Motor neuron (in vitro differentiated cells): ENCODE results near the gene MAPK8IP2. TPM values are rescaled to one million over a fixed set of nuclear protein-coding genes. Genes with fewer than 3 reads are reported as not detected.

Experiments
- ATAC-seq, 8 experiments: fragments of 200-7000 bp; cut with Tn5 transposase; replicated peaks in 6 of 8; 2 replicates each; pipeline ENCODE4 v1.8.0; 2021; ENCODE audit warnings: mild to moderate bottlenecking in 8 of 8, moderate library complexity in 8 of 8
- H3K27ac ChIP-seq, 2 donors: fragments of 250-450 bp; sonication (Bioruptor Pico); 2 replicates each; pipeline ENCODE4 v1.9.0; 2021; ENCODE audit warnings: antibody characterized with exemption in 2 of 2, mild to moderate bottlenecking in 2 of 2, moderate library complexity in 1 of 2
- H3K4me1 ChIP-seq, 2 donors: fragments of 250-450 bp; sonication (Bioruptor Pico); replicated peaks in 1 of 2; 2 replicates each; pipeline ENCODE4 v1.6.1; 2021; ENCODE audit warnings: antibody characterized with exemption in 2 of 2, mild to moderate bottlenecking in 2 of 2, moderate library complexity in 1 of 2
- H3K4me3 ChIP-seq, 5 donors: fragments of 250-450 bp; sonication (Bioruptor Pico); 2 replicates each; pipeline ENCODE4 v1.9.0; 2021; ENCODE audit warnings: antibody characterized with exemption in 5 of 5, mild to moderate bottlenecking in 5 of 5, moderate library complexity in 4 of 5
- WGBS, 10 experiments: fragments of 450-650 bp; shearing (Covaris generic); methylation state at CpG; one replicate each; pipeline ENCODE4 v1.0.0; 2022; 5-methylcytosine and 5-hydroxymethylcytosine counted together
- in situ Hi-C, 9 experiments: fragments of 400-800 bp; cut with MboI; loops; one replicate each; pipeline ENCODE4 v1.15.0; 2021; ENCODE audit warnings: low sequenced_read_pairs in 9 of 9, low pct_unique_long_range_greater_than_20kb in 2 of 9; ENCODE audit not compliant: unreplicated experiment in 9 of 9
- total RNA-seq, 8 experiments: library from RNA; unstranded; fragments of 300-600 nt; gene quantifications; 2 replicates each; pipeline versions ENCODE4 v1.2.3 to v1.2.4, GENCODE V29; 2022

MAPK8IP2 gene
- total RNA-seq, result 10 to 100 TPM in 5 of 8 experiments, 1 to 10 TPM in 1, under 1 TPM in 2; 0.41 to 38.1 (median 27.4) TPM

- Histone ChIP-seq H3K4me1 (peaks cover 10 to 13% of the 10 kb centered on the region in 2 donors), H3K4me3 (peak within 1 kb of the TSS; percentile 59 to 79 (median 63)), H3K27ac (peak within 1 kb of the TSS; percentile 89 to 90)
- in situ Hi-C loops, result no loop called here
- WGBS, 10 experiments, result no CpG with 5 or more reads among the region's 61 CpGs
- peak; percentile 75 to 83 (median 80) for ATAC-seq
Measured at GRCh38 chr22:50600538-50600937, at the start of gene MAPK8IP2. MAPK8IP2 (plus strand) TSS chr22:50600793; CDS start chr22:50600819, 26 bp downstream.

DNA sequence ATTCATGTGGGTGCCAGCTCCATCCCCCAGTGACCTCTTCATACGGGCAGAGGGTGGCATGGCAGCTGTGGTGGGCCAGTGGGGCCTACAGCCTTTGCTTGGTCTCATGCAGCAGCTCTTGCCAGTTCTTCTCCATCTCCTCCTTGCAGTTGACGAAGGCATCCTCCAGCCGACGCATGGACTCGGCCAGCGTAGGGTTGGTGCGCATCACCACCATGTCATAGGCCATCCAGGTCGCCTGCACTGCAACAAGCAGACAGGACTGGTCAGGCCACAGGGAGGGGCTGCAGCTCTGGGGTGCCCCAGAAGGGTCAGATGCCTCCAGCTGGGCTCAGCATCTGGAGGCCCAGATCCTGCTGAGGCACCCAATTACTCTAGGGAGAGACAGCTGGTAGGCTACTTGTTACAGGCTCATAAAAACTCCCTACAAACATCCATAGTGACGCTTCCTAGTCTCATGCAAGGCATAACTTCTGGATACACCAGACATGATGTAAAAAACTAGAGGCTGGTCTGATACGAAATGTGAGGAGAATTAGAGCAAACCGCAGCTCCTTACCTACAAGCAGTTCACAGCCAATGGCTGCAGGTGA, 49.3 kb upstream of the MAPK8IP2 start:
- ATAC-seq, result no peak
- 25 to 100% (median 81%) methylated on average over 1 to 9 of the region's 11 CpGs; no CpG with 5 or more reads in 4 of the 10 experiments for WGBS, 10 experiments
- Histone ChIP-seq H3K4me1 (peaks cover 0 to 12% of the 10 kb centered on the region in 2 donors), H3K27ac (no peak overlapping the region), H3K4me3 (no peak overlapping the region)
- in situ Hi-C loops, result no loop called here

- in situ Hi-C loops, result no loop called here
- WGBS, 10 experiments, result 20 to 83% (median 53%) methylated on average over 1 to 8 of the region's 8 CpGs
- Histone ChIP-seq H3K4me1 (peaks cover 0 to 2% of the 10 kb centered on the region in 2 donors), H3K4me3 (no peak overlapping the region), H3K27ac (no peak overlapping the region)
- no peak for ATAC-seq
Measured at GRCh38 chr22:50553310-50553709, 47.3 kb upstream of the MAPK8IP2 start.

- in situ Hi-C loops, result no loop called here
- no peak overlapping the region for H3K4me3 ChIP-seq
- no peak overlapping the region for H3K27ac ChIP-seq
- no peaks in the 10 kb centered on the region for H3K4me1 ChIP-seq
- WGBS, 10 experiments, result 15 to 92% (median 77%) methylated on average over 2 to 5 of the region's 5 CpGs
- peak in 1 of 8 experiments; percentile 27 for ATAC-seq
Measured at GRCh38 chr22:50556703-50557102, 43.9 kb upstream of the MAPK8IP2 start.

GRCh38 chr22:50560034-50560433, 40.6 kb upstream of the MAPK8IP2 start:
- no peak for ATAC-seq
- H3K27ac ChIP-seq, result no peak overlapping the region
- 11 to 90% (median 65%) methylated on average over 1 to 3 of the region's 3 CpGs for WGBS, 10 experiments
- H3K4me1 ChIP-seq, result peaks cover 4 to 6% of the 10 kb centered on the region in 2 donors
- in situ Hi-C loops, result no loop called here
- H3K4me3 ChIP-seq, result no peak overlapping the region

GRCh38 chr22:50561401-50562358, 38.9 kb upstream of the MAPK8IP2 start:
- H3K27ac ChIP-seq, result no peak overlapping the region
- ATAC-seq, result no peak
- H3K4me3 ChIP-seq, result no peak overlapping the region
- 19 to 93% (median 70%) methylated on average over 1 to 5 of the region's 34 CpGs; no CpG with 5 or more reads in 3 of the 10 experiments for WGBS, 10 experiments
- H3K4me1 ChIP-seq, result peaks cover 4 to 6% of the 10 kb centered on the region in 2 donors
- in situ Hi-C loops, result no loop called here

- ATAC-seq, result peak; percentile 95 to 99 (median 97)
- 0 to 4% (median 1%) methylated on average over 1 to 11 of the region's 61 CpGs; no CpG with 5 or more reads in 4 of the 10 experiments for WGBS, 10 experiments
- H3K27ac ChIP-seq, result peak within 1 kb of the TSS in 1 of 2 donors; percentile 17
- in situ Hi-C loops, result no loop called here
- H3K4me3 ChIP-seq, result peak within 1 kb of the TSS; percentile 53 to 66 (median 58)
- peaks cover 4 to 6% of the 10 kb centered on the region in 2 donors for H3K4me1 ChIP-seq
Measured at GRCh38 chr22:50562523-50563412, 37.8 kb upstream of the MAPK8IP2 start, which contains the start of gene SYCE3. SYCE3 (minus strand) TSS chr22:50562919; CDS start chr22:50556405, 6,514 bp downstream.

- WGBS, 10 experiments, result 5 to 100% (median 24%) methylated on average over 1 to 11 of the region's 17 CpGs; no CpG with 5 or more reads in 4 of the 10 experiments
- in situ Hi-C loops, result no loop called here
- Histone ChIP-seq H3K4me1 (peaks cover 4 to 6% of the 10 kb centered on the region in 2 donors), H3K27ac (peak overlapping the region in 1 of 2 donors; percentile 17), H3K4me3 (peak overlapping the region; percentile 53 to 66 (median 58))
- no peak for ATAC-seq
Measured at GRCh38 chr22:50563413-50564160, 37.0 kb upstream of the MAPK8IP2 start.

DNA sequence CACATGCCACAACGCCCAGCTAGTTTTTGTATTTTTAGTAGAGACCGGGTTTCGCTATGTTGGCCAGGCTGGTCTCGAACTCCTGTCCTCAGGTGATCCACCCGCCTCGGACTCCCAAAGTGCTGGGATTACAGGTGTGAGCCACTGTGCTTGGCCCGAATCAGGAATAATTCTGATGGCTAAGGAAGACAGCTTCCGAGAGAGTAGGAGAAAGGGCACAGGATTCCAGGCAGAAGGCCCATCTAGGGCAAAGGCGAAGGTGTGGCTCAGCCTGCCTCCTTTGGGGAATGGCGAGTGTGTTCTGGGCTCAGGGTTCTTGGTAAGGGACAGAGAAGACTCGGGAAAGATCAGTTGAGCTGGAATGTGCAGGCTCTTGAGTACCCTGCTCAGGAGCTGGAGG, 36.3 kb upstream of the MAPK8IP2 start:
- in situ Hi-C loops, result no loop called here
- H3K4me3 ChIP-seq, result no peak overlapping the region
- no peak overlapping the region for H3K27ac ChIP-seq
- 0 to 82% (median 70%) methylated on average over 1 to 6 of the region's 11 CpGs; no CpG with 5 or more reads in 4 of the 10 experiments for WGBS, 10 experiments
- no peak for ATAC-seq
- peaks cover 4 to 6% of the 10 kb centered on the region in 2 donors for H3K4me1 ChIP-seq

- no peak overlapping the region for H3K4me3 ChIP-seq
- in situ Hi-C loops, result no loop called here
- 50 to 100% (median 87%) methylated on average over 1 to 7 of the region's 7 CpGs; no CpG with 5 or more reads in 4 of the 10 experiments for WGBS, 10 experiments
Measured at GRCh38 chr22:50567721-50568252, 32.8 kb upstream of the MAPK8IP2 start.

DNA sequence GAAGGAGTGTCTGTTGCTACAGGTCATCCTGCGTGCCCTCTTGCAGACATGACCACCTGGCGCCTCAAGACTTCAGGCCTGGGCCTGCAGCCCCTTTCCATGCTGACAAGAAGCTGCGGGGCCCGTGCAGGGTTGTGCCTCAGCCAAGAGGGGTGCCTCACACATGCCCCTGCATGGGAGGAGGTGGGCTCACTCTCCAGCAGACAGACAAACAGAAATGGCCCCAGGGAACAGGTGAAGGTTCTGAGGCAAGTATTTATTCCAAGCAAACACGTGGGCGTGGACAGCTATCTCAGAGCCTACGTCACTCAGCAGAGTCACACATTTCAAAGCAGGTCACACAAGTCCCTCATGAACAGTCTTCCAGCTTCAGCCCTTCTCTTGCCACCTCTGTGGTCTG, 32.0 kb upstream of the MAPK8IP2 start:
- H3K4me3 ChIP-seq, result no peak overlapping the region
- H3K27ac ChIP-seq, result no peak overlapping the region
- WGBS, 10 experiments, result 60 to 93% (median 80%) methylated on average over 1 to 5 of the region's 7 CpGs; no CpG with 5 or more reads in 5 of the 10 experiments
- no peak for ATAC-seq
- in situ Hi-C loops, result no loop called here
- peaks cover 2 to 5% of the 10 kb centered on the region in 2 donors for H3K4me1 ChIP-seq

More at GRCh38 chr22:50567721-50568252, 32.8 kb upstream of the MAPK8IP2 start:
- Histone ChIP-seq H3K27ac (no peak overlapping the region), H3K4me1 (peaks cover 4 to 6% of the 10 kb centered on the region in 2 donors)
- ATAC-seq, result no peak
